Measurements from ENCODE around the gene SMTN. TPM values are rescaled to one million over a fixed set of nuclear protein-coding genes. Genes with fewer than 3 reads are reported as not detected.
A peak's percentile ranks its signal among the peaks of the same experiment; 100 is the strongest.

The SMTN gene
- total and polyA plus RNA-seq, 9 of the 15 experiments (the other 6 are each of a cell fraction or from before 2014, with no cell fraction given) = 2.5 to 41.1 (median 16.1) TPM

DNA sequence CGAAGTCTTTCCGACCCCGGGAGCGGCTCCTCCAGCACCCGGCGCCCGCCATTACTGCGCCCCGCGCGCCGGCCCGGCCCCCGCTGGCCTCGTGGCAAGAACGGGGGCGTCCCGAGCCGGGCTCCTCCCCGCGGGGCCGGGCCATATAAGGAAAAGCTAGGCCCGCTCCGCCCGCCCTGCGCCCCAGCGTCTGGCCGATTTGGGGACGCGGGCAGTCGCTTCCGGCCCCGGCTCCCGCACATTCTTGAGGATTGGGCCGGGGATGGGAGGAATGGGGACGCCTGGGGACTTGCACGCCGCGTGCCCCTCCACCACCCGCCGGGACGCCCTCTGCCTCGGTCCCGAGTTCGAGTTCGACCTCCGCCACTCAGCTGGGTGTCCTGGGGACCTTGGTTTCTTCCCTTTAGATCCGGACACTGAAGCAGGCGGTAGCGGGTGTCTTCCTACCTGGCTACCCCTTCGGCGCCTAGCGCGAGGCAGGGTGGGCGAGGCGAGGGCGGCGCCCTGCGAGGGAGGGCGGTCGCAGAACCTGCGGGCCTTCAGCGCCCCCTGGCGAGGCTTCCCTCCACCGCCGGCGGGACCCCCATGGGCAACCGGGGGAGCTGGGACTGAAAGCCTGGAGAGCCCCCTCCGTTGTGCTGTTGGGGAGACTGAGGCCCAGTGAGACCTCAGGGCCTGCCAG lies 3.8 kb downstream of the SMTN start (continued):
- TF ChIP-seq, protein P1, sequence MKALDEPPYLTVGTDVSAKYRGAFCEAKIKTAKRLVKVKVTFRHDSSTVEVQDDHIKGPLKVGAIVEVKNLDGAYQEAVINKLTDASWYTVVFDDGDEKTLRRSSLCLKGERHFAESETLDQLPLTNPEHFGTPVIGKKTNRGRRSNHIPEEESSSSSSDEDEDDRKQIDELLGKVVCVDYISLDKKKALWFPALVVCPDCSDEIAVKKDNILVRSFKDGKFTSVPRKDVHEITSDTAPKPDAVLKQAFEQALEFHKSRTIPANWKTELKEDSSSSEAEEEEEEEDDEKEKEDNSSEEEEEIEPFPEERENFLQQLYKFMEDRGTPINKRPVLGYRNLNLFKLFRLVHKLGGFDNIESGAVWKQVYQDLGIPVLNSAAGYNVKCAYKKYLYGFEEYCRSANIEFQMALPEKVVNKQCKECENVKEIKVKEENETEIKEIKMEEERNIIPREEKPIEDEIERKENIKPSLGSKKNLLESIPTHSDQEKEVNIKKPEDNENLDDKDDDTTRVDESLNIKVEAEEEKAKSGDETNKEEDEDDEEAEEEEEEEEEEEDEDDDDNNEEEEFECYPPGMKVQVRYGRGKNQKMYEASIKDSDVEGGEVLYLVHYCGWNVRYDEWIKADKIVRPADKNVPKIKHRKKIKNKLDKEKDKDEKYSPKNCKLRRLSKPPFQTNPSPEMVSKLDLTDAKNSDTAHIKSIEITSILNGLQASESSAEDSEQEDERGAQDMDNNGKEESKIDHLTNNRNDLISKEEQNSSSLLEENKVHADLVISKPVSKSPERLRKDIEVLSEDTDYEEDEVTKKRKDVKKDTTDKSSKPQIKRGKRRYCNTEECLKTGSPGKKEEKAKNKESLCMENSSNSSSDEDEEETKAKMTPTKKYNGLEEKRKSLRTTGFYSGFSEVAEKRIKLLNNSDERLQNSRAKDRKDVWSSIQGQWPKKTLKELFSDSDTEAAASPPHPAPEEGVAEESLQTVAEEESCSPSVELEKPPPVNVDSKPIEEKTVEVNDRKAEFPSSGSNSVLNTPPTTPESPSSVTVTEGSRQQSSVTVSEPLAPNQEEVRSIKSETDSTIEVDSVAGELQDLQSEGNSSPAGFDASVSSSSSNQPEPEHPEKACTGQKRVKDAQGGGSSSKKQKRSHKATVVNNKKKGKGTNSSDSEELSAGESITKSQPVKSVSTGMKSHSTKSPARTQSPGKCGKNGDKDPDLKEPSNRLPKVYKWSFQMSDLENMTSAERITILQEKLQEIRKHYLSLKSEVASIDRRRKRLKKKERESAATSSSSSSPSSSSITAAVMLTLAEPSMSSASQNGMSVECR (CRISPR knock-in tag; IDR thresholded peaks at IDR 0.05) = no peak
- TF ChIP-seq, protein P2, sequence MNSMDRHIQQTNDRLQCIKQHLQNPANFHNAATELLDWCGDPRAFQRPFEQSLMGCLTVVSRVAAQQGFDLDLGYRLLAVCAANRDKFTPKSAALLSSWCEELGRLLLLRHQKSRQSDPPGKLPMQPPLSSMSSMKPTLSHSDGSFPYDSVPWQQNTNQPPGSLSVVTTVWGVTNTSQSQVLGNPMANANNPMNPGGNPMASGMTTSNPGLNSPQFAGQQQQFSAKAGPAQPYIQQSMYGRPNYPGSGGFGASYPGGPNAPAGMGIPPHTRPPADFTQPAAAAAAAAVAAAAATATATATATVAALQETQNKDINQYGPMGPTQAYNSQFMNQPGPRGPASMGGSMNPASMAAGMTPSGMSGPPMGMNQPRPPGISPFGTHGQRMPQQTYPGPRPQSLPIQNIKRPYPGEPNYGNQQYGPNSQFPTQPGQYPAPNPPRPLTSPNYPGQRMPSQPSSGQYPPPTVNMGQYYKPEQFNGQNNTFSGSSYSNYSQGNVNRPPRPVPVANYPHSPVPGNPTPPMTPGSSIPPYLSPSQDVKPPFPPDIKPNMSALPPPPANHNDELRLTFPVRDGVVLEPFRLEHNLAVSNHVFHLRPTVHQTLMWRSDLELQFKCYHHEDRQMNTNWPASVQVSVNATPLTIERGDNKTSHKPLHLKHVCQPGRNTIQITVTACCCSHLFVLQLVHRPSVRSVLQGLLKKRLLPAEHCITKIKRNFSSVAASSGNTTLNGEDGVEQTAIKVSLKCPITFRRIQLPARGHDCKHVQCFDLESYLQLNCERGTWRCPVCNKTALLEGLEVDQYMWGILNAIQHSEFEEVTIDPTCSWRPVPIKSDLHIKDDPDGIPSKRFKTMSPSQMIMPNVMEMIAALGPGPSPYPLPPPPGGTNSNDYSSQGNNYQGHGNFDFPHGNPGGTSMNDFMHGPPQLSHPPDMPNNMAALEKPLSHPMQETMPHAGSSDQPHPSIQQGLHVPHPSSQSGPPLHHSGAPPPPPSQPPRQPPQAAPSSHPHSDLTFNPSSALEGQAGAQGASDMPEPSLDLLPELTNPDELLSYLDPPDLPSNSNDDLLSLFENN (IDR thresholded peaks at IDR 0.05; ENCODE audit: low read depth in 2 of 2, low read length in 2 of 2) = no peak
- TF ChIP-seq, protein P3, sequence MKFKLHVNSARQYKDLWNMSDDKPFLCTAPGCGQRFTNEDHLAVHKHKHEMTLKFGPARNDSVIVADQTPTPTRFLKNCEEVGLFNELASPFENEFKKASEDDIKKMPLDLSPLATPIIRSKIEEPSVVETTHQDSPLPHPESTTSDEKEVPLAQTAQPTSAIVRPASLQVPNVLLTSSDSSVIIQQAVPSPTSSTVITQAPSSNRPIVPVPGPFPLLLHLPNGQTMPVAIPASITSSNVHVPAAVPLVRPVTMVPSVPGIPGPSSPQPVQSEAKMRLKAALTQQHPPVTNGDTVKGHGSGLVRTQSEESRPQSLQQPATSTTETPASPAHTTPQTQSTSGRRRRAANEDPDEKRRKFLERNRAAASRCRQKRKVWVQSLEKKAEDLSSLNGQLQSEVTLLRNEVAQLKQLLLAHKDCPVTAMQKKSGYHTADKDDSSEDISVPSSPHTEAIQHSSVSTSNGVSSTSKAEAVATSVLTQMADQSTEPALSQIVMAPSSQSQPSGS (CRISPR knock-in tag; IDR thresholded peaks at IDR 0.05) = no peak
- TF ChIP-seq, protein P4, sequence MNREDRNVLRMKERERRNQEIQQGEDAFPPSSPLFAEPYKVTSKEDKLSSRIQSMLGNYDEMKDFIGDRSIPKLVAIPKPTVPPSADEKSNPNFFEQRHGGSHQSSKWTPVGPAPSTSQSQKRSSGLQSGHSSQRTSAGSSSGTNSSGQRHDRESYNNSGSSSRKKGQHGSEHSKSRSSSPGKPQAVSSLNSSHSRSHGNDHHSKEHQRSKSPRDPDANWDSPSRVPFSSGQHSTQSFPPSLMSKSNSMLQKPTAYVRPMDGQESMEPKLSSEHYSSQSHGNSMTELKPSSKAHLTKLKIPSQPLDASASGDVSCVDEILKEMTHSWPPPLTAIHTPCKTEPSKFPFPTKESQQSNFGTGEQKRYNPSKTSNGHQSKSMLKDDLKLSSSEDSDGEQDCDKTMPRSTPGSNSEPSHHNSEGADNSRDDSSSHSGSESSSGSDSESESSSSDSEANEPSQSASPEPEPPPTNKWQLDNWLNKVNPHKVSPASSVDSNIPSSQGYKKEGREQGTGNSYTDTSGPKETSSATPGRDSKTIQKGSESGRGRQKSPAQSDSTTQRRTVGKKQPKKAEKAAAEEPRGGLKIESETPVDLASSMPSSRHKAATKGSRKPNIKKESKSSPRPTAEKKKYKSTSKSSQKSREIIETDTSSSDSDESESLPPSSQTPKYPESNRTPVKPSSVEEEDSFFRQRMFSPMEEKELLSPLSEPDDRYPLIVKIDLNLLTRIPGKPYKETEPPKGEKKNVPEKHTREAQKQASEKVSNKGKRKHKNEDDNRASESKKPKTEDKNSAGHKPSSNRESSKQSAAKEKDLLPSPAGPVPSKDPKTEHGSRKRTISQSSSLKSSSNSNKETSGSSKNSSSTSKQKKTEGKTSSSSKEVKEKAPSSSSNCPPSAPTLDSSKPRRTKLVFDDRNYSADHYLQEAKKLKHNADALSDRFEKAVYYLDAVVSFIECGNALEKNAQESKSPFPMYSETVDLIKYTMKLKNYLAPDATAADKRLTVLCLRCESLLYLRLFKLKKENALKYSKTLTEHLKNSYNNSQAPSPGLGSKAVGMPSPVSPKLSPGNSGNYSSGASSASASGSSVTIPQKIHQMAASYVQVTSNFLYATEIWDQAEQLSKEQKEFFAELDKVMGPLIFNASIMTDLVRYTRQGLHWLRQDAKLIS (CRISPR knock-in tag; IDR thresholded peaks at IDR 0.05) = peak; percentile 53; the same call in 1 of the 2 replicates
- TF ChIP-seq ZNF707 (CRISPR knock-in tag; conservative IDR thresholded peaks at IDR 0.05) (no peak), NRF1 (conservative IDR thresholded peaks at IDR 0.05 in 1 of 2, IDR thresholded peaks at IDR 0.05 in 1 of 2) (peak; percentile 60 to 68), NFXL1 (CRISPR knock-in tag; IDR thresholded peaks at IDR 0.05) (no peak), HDGF (IDR thresholded peaks at IDR 0.05) (no peak), LCOR (CRISPR knock-in tag; IDR thresholded peaks at IDR 0.05) (peak; percentile 81; the same call in 1 of the 2 replicates), ZNF197 (CRISPR knock-in tag; IDR thresholded peaks at IDR 0.05; ENCODE audit: low read depth) (no peak), GTF2F1 (IDR thresholded peaks at IDR 0.05; ENCODE audit: low read depth, low read length) (no peak)
- TF ChIP-seq, protein P5, sequence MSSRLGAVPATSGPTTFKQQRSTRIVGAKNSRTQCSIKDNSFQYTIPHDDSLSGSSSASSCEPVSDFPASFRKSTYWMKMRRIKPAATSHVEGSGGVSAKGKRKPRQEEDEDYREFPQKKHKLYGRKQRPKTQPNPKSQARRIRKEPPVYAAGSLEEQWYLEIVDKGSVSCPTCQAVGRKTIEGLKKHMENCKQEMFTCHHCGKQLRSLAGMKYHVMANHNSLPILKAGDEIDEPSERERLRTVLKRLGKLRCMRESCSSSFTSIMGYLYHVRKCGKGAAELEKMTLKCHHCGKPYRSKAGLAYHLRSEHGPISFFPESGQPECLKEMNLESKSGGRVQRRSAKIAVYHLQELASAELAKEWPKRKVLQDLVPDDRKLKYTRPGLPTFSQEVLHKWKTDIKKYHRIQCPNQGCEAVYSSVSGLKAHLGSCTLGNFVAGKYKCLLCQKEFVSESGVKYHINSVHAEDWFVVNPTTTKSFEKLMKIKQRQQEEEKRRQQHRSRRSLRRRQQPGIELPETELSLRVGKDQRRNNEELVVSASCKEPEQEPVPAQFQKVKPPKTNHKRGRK (tag; IDR thresholded peaks at IDR 0.05) = no peak

Data from K562 (cell line).